AG04450 (cell line): Measurements from ENCODE around the gene PPIL4. TPM values are rescaled to one million over a fixed set of nuclear protein-coding genes. Genes with fewer than 3 reads are reported as not detected.

Source experiments
- CTCF ChIA-PET: fragments of 300-600, 350-600 bp; formaldehyde crosslinking; extraction: SDS; loops from one replicate; lab custom pipeline; 2022; ENCODE audit warnings: antibody characterized with exemption, inconsistent platforms; lab: Charles Lee
- POLR2A ChIA-PET: fragments of 350-600 bp; formaldehyde crosslinking; extraction: SDS; loops from one replicate; lab custom pipeline; 2021; ENCODE audit warnings: antibody characterized with exemption, inconsistent platforms; lab: Yijun Ruan, JAX
- DNase-seq: peaks from one replicate; pipeline ENCODE4 v3.0.0-alpha.2; 2011; ENCODE audit warnings: low read depth, low spot score
- H3K27ac ChIP-seq: one replicate; pipeline ENCODE4 v1.5.1; 2012; ENCODE audit warnings: low read depth, low read length, control low read depth
- H3K27me3 ChIP-seq: one replicate; pipeline ENCODE4 v1.6.0; 2012; ENCODE audit warnings: low read length; ENCODE audit not compliant: control insufficient read depth, insufficient read depth
- H3K4me3 ChIP-seq: 2 replicates; pipeline ENCODE4 v1.5.1; 2011; ENCODE audit warnings: mild to moderate bottlenecking, low read depth, low read length, control low read depth
- H3K9me3 ChIP-seq: 2 replicates; pipeline ENCODE4 v1.5.1; 2012; ENCODE audit warnings: low read length; ENCODE audit not compliant: control insufficient read depth, insufficient read depth
- CTCF ChIP-seq: IDR thresholded peaks from 2 replicates; pipeline ENCODE4 v1.5.1; 2011; ENCODE audit warnings: low read depth, low read length, control low read depth, inconsistent platforms
- polyA plus RNA-seq: library from polyadenylated mRNA; depleted of rRNA; stranded (reverse); fragments of >200 nt; gene quantifications from 2 replicates; pipeline ENCODE4 v1.2.3, GENCODE V29; 2011

Gene PPIL4
- polyA plus RNA-seq, 1 experiment, result 14.7 TPM

DNA sequence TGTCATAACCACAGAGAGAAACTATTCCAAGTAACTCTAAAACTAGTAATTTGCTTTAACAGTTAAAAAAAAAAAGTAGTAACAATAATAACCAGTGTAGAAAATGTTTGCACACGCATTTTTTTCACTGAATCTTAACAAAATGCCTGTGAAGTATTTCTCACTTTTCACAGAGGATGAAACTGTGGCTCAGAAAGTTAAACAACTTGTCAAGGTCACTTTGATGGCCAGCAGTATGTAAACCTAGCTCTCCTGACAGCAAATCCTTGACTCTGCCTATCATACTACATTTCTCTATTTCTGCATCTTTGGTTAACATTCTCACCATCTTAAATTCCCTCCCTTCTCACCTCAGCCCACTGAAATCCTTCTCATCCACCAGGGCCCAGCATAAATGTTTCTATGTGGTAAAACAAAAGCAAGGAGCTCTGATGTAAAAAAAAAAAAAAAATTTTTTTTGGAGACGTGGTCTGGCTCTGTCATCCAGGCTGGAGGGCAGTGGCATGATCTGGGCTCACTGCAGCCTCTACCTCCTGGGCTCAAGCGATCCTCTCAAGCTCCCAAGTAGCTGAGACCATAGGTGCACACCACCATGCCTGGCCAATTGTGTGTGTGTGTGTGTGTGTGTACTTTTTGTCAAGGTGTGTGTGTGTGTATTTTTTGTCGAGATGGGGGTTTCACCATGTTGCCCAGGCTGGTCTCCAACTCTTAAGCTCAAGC lies 34.9 kb downstream of the PPIL4 start:
- Histone ChIP-seq H3K27ac (no peak overlapping the region), H3K9me3 (no peaks in the 10 kb centered on the region), H3K4me3 (no peak overlapping the region), H3K27me3 (no peaks in the 10 kb centered on the region)
- POLR2A ChIA-PET, result interaction anchor here (0.6 kb wide), 1 partner anchor 45 kb away, joined by 3 read pairs; no protein-coding TSS in a partner anchor
- DNase-seq, result no peak
- TF ChIP-seq CTCF, result no peak
- CTCF ChIA-PET, result interaction anchor here (1.0 kb wide), 1 partner anchor 483 kb away, joined by 3 read pairs; no protein-coding TSS in a partner anchor

DNA sequence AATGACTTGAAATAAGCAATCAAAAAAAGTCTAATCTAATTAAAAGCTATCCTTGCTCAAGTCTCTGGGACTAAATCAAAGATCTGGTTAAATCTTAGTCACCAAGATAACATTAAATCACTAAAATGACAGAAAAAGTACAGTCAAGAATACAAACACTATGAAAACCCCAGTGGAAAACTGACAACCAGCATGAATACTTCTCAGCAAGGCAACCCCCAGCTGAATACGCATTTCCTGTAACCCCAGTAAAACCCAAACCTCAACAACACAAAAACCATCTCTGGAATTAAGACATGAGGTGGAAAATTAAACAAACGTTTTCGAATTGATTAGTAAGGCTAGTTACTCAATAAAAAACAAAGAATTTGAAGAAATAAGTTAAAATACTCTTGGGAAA lies 37.4 kb downstream of the PPIL4 start:
- POLR2A ChIA-PET, result no interaction called here

GRCh38 chr6:149503872-149504271 lies 42.0 kb downstream of the PPIL4 start:
- POLR2A ChIA-PET, result no interaction called here
- CTCF ChIA-PET, result interaction anchor here (1.0 to 2.7 kb wide), 3 partner anchors 13 to 476 kb away, joined by 3 to 13 read pairs (median 7); no protein-coding TSS in a partner anchor
- no peaks in the 10 kb centered on the region for H3K27me3 ChIP-seq

More for the DNA sequence above, 37.4 kb downstream of the PPIL4 start:
- DNase-seq, result no peak
- H3K27ac ChIP-seq, result no peak overlapping the region
- H3K27me3 ChIP-seq, result no peaks in the 10 kb centered on the region
- CTCF ChIA-PET, result interaction anchor here (1.2 to 2.4 kb wide), 3 partner anchors 8 to 482 kb away, joined by 3 to 17 read pairs (median 5); no protein-coding TSS in a partner anchor
- TF ChIP-seq CTCF, result no peak
- H3K4me3 ChIP-seq, result no peak overlapping the region
- no peaks in the 10 kb centered on the region for H3K9me3 ChIP-seq

DNA sequence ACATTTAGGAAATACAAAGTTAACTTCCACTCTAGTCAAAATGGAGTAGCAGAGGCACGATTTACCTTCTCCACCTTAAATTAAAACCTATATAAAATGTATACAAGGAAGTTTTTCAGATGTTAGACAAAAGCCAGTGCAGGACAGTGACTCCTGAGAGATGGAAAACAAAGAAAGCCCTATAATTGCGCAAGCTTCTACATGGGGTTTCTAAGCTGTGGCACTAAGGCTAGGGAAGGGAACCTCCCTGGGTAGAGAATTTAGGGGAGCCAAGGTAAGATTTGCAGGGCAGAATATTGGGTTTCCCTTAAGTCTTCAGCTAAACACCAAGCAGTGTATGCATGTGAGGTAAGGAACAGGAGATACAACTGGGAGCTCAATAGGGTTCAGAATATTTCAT lies 42.6 kb downstream of the PPIL4 start:
- Histone ChIP-seq H3K27me3 (no peaks in the 10 kb centered on the region), H3K27ac (no peak overlapping the region), H3K9me3 (no peaks in the 10 kb centered on the region), H3K4me3 (no peak overlapping the region)
- DNase-seq, result no peak
- ChIA-PET POLR2A (no interaction called here), CTCF (interaction anchor here (1.0 to 2.7 kb wide), 4 partner anchors 14 to 475 kb away, joined by 3 to 13 read pairs (median 6); no protein-coding TSS in a partner anchor)
- TF ChIP-seq CTCF, result no peak

More at GRCh38 chr6:149503872-149504271, 42.0 kb downstream of the PPIL4 start:
- Histone ChIP-seq H3K4me3 (no peak overlapping the region), H3K27ac (no peak overlapping the region), H3K9me3 (no peaks in the 10 kb centered on the region)
- no peak for TF ChIP-seq CTCF
- no peak for DNase-seq

DNA sequence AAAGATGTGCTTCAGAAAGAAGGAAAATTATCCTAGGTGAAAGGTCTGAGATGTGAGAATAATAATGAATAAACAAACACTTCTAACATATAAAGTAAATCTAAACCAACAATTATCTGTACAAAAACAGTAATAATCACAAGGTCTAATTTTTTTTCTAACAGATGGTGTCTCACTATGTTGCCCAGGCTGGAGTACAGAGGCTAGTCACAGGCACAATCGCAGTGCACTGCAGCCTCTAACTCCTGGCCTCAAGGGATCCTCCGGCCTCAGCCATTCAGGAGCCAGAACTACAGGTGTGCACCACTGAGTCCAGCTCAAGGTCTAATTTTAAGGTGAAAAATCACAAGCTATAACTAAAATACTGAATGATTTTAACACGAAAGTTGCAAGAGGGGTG lies 44.1 kb downstream of the PPIL4 start:
- Histone ChIP-seq H3K4me3 (no peak overlapping the region), H3K27me3 (no peaks in the 10 kb centered on the region), H3K9me3 (no peaks in the 10 kb centered on the region), H3K27ac (no peak overlapping the region)
- TF ChIP-seq CTCF, result no peak
- DNase-seq, result no peak
- ChIA-PET POLR2A (no interaction called here), CTCF (interaction anchor here (1.9 kb wide), 1 partner anchor 474 kb away, joined by 7 read pairs; no protein-coding TSS in a partner anchor)
